ENCODE results near the gene BPI. TPM values are rescaled to one million over a fixed set of nuclear protein-coding genes. Genes with fewer than 3 reads are reported as not detected.
"Not testable (repeated sequence)": the region's sequence is repeated elsewhere in the genome, so short reads cannot be mapped to it uniquely, and the experiment has no call there.

BPI gene
- total RNA-seq, 2 experiments from 2014 or later, result not detected

DNA sequence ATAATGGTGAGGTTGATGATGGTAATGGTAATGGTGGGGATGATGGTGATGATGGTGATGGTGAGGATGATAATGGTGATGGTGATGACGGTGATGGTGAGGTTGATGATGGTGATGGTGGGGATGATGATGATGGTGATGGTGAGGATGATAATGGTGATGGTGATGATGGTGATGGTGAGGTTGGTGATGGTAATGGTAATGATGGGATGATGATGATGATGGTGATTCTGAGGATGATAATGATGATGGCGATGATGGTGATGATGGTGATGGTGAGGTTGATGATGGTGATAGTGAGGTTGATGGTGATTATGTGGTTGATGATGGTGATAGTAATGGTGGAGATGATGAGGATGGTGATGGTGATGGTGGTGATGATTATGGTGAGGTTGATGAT, 9.7 kb downstream of the BPI start:
- ChIA-PET CTCF (no interaction called here), POLR2A (no interaction called here)
- H3K27ac Mint-ChIP-seq, result no peak overlapping the region
- intact Hi-C loops (cut with micrococcal nuclease), result no loop called here
- no peaks in the 10 kb centered on the region for H3K9me3 Mint-ChIP-seq
- peaks cover 23% of the 10 kb centered on the region for H3K27me3 Mint-ChIP-seq
- H3K4me1 Mint-ChIP-seq (ENCODE audit: low read depth), result no peaks in the 10 kb centered on the region
- H3K36me3 Mint-ChIP-seq (ENCODE audit: low read depth), result no peaks in the 10 kb centered on the region
- no peak overlapping the region for H3K4me3 Mint-ChIP-seq
- TF ChIP-seq, protein P1, sequence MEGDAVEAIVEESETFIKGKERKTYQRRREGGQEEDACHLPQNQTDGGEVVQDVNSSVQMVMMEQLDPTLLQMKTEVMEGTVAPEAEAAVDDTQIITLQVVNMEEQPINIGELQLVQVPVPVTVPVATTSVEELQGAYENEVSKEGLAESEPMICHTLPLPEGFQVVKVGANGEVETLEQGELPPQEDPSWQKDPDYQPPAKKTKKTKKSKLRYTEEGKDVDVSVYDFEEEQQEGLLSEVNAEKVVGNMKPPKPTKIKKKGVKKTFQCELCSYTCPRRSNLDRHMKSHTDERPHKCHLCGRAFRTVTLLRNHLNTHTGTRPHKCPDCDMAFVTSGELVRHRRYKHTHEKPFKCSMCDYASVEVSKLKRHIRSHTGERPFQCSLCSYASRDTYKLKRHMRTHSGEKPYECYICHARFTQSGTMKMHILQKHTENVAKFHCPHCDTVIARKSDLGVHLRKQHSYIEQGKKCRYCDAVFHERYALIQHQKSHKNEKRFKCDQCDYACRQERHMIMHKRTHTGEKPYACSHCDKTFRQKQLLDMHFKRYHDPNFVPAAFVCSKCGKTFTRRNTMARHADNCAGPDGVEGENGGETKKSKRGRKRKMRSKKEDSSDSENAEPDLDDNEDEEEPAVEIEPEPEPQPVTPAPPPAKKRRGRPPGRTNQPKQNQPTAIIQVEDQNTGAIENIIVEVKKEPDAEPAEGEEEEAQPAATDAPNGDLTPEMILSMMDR (IDR thresholded peaks at IDR 0.05), result no peak
- no peak for DNase-seq
- ATAC-seq, result no peak

DNA sequence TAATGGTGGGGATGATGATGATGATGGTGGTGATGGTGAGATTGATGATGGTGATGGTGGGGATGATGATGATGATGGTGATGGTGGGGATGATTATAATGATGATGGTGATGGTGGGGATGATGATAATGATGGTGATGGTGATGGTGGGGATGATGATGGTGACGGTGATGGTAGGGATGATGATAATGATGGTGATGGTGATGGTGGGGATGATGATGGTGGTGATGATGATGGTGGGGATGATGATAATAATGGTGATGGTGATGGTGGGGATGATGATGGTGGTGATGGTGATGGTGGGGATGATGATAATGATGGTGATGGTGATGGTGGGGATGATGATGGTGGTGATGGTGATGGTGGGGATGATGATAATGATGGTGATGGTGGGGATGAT, 10.4 kb downstream of the BPI start:
- H3K27me3 Mint-ChIP-seq, result peaks cover 21% of the 10 kb centered on the region
- POLR2A ChIA-PET; H3K27ac Mint-ChIP-seq; H3K9me3 Mint-ChIP-seq; intact Hi-C loops (cut with micrococcal nuclease); H3K36me3 Mint-ChIP-seq (ENCODE audit: low read depth); H3K4me3 Mint-ChIP-seq; H3K4me1 Mint-ChIP-seq (ENCODE audit: low read depth); ATAC-seq; CTCF ChIA-PET; DNase-seq: not testable (repeated sequence)

DNA sequence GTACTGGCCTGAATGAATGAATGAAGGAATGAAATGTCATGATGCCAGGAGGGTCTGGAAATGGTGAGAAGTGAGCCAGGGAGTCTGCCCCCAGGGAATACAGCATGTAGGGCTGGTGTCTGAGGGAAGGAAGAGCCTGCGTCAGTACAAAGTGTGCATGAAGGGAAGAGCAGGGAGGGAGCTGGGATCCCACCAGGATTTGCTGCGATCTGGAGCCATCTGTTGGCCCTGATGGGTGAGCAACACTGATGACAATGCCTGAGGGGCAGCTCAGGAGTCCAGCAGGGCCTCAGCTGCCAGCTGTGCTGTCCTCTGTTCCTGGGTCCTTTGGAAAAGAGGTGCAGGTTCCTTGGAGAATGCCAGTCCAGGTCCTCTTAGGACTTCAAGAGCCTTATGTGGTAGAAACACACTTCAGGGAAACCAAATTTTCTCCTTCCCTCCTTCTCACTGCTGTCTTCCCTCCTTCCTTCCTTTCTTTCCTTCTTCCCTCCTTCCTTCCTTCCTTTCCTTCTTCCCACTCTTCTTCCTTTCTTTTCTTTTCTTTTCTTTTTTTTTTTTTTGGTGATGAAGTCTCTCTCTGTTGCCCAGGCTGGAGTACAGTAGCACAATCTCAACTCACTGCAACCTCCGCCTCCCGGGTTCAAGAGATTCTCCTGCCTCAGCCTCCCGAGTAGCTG, 11.5 kb downstream of the BPI start:
- Mint-ChIP-seq H3K36me3 (ENCODE audit: low read depth) (no peaks in the 10 kb centered on the region), H3K4me1 (ENCODE audit: low read depth) (no peaks in the 10 kb centered on the region), H3K4me3 (no peak overlapping the region), H3K9me3 (no peaks in the 10 kb centered on the region), H3K27me3 (peaks cover 23% of the 10 kb centered on the region), H3K27ac (no peak overlapping the region)
- no peak for DNase-seq
- no peak for ATAC-seq
- ChIA-PET POLR2A (no interaction called here), CTCF (no interaction called here)
- TF ChIP-seq, protein P1 (IDR thresholded peaks at IDR 0.05), result no peak
- intact Hi-C loops (cut with micrococcal nuclease), result no loop called here

DNA sequence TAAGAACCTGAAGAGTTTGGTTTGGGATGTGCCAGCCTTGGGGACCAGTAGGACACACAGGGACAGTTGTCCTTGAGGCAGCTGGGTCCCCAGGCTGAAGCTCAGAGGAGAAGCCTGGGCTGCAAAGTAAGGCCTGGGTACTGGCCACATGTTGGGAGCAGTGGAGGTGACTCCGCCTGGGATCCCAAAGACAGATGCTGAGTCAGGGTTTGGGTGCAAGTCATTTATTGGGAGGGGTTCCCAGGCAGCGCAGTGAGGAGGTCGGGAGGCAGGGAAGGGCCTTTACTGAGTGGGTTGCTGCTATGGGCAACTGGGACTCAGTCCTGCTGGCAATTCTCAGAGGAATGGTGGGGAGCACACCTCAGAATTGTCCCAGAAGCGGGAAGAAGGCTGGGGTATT, 12.4 kb downstream of the BPI start:
- no peak overlapping the region for H3K4me3 Mint-ChIP-seq
- H3K9me3 Mint-ChIP-seq, result no peaks in the 10 kb centered on the region
- ATAC-seq (no peak), DNase-seq (no peak)
- no peaks in the 10 kb centered on the region for H3K4me1 Mint-ChIP-seq (ENCODE audit: low read depth)
- no peaks in the 10 kb centered on the region for H3K36me3 Mint-ChIP-seq (ENCODE audit: low read depth)
- TF ChIP-seq, protein P1 (IDR thresholded peaks at IDR 0.05), result no peak
- ChIA-PET CTCF (interaction anchor here (1.3 kb wide), 1 partner anchor 92 kb away, joined by 4 read pairs; no protein-coding TSS in a partner anchor), POLR2A (no interaction called here)
- H3K27me3 Mint-ChIP-seq, result peaks cover 21% of the 10 kb centered on the region
- no peak overlapping the region for H3K27ac Mint-ChIP-seq
- intact Hi-C loops (cut with micrococcal nuclease), result no loop called here

DNA sequence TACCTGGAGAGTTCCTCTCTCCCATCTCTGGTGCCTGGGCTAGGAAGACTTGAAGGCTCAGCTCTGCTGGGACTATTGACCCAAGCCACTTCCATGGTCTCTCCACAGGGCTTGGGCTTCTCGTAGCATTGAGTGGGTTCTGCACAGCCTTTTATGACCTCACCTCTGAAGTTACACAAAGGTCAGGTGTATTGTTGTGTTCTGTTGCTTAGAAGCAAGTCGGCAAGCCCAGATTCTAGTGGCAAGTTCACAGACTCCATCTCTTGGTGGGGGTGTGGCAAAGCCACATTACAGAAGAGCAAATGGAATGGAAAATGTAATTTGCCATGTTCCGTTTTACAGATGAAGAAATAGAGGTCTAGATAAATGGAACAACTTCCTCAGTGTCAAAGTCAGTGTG, 13.5 kb downstream of the BPI start:
- POLR2A ChIA-PET, result no interaction called here

More for the DNA sequence above, 13.5 kb downstream of the BPI start:
- TF ChIP-seq, protein P1 (IDR thresholded peaks at IDR 0.05), result no peak
- intact Hi-C loops (cut with micrococcal nuclease), result no loop called here
- no peak overlapping the region for H3K27ac Mint-ChIP-seq
- DNase-seq (no peak), ATAC-seq (no peak)
- H3K9me3 Mint-ChIP-seq, result no peaks in the 10 kb centered on the region
- no peaks in the 10 kb centered on the region for H3K36me3 Mint-ChIP-seq (ENCODE audit: low read depth)
- H3K4me1 Mint-ChIP-seq (ENCODE audit: low read depth), result no peaks in the 10 kb centered on the region
- H3K4me3 Mint-ChIP-seq, result no peak overlapping the region
- peaks cover 21% of the 10 kb centered on the region for H3K27me3 Mint-ChIP-seq
- CTCF ChIA-PET, result interaction anchor here (1.3 kb wide), 1 partner anchor 91 kb away, joined by 4 read pairs; no protein-coding TSS in a partner anchor
